Superior temporal gyrus (tissue), 1 donor: ENCODE data around the gene CARD9.

Experiments used
- DNase-seq: peaks from one replicate; pipeline ENCODE4 v3.0.0-alpha.2; 2016; ENCODE audit errors: extremely low spot score

CARD9 gene

GRCh38 chr9:136401173-136401922, 27.9 kb upstream of the CARD9 start:
- DNase-seq = no peak

- peak; percentile 84 for DNase-seq
These were observed 26.8 kb upstream of the CARD9 start, which contains the start of gene SNAPC4 for GRCh38 chr9:136400038-136400834. Gene SNAPC4 (minus strand): TSS chr9:136400170. CDS start chr9:136398428, 1,742 bp downstream.

DNA sequence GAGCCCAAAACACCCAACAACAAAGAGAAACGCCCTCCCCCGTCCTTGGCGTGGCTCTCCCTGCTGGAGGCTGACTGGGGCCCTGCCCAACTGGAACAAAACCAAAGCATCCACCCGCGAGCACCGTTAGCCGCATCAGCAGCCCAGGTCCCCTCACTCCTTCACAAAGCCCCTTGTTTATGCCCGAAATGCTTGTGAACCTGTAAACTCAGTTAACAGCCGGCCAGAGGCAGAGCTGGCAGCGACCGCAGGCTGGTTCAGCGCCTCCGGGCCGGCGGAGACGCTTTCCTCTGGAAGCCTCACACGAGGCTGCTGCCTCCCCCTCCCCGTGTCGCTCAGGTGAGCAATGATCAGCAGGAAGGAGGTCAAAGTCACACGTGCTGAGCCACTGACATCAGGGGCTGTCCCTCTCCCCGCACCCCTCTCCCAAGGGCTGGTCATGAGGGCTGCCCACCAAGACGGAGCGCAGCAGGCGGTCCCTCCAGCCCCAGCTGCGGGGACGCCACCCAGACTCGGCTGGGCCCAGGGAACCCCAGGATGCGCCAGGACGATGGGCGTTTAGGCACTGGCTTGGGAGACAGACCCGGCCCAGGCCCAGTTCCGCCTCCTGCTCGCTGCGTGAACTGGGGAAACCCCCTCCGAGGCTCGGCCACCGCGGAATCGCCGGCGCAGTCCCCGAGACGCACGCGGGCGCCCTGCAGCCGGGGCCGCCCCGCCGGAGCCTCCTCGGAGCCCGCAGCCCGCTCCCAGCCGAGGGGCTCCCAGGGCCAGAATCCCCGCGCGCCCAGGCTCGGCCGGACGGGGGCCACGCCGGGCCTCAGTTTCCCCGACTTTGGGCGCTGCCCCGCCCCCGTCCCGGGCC, 25.9 kb upstream of the CARD9 start:
- no peak for DNase-seq

DNA sequence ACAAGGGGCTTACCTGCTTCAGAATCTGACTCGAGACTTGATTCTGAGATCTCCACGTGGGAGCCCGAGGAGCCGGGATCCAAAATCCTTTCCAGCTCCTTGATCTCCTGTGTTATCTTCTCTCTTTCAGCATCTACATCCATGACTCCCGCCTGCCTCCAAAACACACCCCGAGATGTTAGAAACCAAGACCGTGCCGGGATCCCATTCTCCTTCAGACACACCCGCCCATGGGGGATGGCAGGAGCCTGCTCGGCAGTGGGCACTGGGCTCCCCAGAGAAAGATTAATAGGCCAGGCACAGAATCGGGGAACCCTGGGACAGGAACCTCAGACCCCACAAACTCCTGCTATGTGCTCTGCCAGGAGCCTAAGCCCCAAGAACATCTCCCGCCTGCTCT, 24.8 kb upstream of the CARD9 start:
- no peak for DNase-seq

DNA sequence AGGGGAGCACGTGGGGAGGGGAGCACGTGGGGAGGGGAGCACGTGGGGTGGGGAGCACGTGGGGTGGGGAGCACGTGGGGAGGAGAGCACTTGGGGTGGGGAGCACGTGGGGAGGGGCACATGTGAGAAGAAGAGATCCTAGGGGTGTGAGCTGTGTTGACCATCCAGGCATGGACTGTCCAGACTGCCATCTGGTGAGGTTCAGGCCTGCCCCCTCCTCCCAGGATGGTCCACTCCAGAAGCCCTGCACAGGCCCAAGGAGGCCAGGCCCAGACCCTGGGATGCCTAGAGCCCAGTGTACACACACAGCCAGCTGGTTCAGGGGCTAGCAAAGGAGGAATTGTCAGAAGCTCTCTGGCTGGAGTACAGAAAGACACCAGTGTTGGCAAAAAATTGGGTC, 24.2 kb upstream of the CARD9 start:
- DNase-seq = no peak

DNA sequence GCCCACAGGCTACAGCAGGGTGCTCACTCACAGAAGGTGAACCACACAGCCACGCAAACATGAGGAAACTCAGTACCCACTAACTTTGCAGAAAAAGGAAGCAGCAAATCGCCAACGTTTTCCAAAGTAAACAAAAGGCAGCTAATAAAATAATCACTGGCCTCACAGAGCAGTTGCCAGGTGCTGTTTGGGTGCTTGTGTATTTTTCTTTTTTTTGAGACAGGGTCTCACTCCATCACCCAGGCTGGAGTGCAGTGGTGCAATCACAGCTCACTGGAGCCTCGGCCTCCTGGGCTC, 22.7 kb upstream of the CARD9 start:
- DNase-seq = no peak

DNA sequence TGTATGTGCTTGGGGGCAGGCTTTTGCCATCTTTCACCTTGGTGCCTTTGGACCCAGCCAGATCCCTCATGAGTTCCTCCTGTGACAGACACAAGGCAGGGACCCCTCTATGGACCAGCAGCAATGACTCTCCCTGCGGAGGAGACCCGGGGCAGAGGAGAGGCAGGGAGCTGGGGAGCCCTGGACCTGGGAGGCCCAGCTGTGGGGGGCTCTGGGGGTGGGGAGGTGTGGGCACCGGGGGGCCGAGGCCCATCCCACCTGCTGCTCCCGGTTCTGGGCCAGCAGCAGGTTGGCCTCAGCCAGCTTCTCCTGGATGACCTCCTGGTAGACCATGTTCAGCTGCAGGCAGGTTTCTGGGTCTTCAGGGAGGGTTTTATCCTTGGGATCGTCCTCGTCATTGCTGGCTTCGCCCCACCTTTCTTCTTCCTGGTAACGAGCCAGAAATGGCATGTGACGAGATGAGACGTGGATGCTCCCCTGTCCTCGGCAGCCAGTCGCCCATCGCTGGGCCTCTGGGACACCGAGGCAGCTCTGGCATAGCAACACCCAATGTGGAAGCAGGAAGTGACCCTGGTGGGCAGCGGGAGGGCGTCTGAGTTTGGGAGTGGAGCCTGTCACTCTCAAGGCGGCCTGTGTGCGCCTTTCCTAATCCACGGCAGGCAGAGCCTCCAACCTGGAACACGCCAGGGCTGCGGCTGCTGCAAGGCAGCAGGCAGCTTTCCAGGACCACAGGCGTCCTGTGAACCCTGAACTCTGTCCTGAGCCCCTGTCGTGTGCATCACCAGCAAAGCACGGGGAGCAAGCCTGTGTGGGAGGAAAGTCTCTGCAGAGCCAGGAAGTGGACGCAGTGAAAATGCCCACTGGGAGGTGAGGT, 22.1 kb upstream of the CARD9 start:
- DNase-seq = no peak

- no peak for DNase-seq
These were observed 21.5 kb upstream of the CARD9 start for GRCh38 chr9:136395020-136395340.

DNA sequence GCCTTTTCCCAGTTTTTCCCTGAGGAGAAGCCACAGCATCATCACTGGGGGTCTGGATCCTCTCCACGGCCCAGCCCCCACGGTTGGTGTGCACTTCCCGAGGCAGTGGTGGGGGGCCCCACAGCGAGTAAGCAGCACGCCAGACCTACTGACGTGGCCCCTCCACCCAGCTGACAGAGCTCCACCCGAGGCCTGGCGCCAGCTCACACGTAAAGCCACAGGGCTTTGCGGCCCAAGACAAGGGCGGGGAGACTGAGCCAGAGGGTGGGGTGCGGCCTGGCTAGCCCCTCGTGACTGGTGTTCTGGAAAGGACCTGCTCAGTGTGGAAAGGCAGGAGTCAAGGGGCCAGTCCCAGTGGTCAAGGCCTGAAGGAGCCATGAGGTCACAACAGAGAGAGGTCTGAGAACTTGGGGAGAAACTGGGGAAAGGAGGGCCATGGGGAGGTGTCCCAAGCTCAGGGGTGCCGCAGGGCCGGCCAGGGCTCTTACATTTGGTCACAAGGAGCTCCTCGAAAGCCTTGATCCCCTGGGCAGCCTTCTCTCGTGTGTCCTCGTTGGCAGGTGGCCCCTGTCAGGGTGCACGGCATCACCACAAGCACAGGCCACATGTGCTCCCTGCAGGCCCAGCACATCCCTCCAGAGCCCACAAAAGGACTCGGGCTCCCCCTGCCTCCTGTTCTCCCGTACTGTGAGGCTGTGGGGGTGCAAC, 21.0 kb upstream of the CARD9 start:
- no peak for DNase-seq

DNA sequence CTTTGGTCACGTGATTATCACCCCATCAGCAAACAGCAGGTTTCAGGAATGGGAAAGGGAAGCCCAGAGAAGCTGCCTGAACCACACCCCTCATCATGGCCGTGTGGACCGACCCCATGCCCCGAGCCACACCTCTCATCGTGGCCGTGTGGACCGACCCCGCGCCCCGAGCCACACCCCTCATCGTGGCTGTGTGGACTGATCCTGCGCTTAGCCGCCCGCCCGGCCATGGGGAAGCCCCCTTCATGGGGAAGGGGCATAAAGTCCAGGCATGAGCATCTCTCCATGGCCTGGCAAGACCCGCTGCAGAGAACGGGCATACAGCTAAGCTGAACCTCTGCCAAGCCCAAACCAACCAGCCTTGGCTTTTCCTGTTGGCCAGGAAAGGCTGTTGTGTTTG, 20.1 kb upstream of the CARD9 start:
- DNase-seq = no peak

- DNase-seq = no peak
These were observed 19.3 kb upstream of the CARD9 start for GRCh38 chr9:136392538-136393449.

DNA sequence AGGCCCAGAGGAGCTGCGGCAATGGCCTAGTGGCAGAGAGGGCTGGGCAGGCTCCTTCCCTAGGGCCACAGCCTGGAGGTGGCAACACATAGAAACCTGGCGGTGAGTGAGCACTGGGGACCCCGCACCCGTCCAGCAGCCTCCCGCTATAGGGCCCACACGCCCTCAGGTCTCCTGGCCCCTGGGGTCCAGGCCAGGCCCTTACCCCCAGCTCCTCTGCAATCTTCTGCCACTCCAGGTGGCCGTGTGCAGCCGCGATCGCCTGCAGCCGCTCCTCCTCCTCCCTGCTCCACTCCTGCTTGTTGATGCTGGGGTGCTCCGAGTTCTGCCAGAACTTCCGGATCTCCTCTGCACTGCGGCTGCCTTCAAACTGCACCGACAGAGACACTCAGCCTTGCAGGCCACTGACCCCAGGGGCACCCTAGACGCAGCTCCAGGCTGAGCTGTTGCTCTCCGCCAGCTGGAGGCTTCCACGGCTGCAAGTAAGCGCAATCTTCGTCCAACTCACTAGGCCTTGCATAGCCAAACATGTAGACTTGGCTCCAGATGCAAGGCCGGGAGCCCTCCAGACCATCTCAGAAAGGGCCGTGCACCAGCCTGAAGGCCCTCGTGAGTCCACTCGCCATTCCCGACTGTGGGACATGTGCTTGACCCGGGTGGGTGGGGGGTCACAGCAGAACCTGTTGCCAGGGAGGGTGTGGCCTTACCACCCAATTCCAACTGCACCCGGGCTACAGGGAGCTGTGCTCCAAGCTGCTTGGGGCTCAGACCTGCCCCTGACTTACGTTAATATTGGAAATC, 18.5 kb upstream of the CARD9 start:
- DNase-seq = no peak

DNA sequence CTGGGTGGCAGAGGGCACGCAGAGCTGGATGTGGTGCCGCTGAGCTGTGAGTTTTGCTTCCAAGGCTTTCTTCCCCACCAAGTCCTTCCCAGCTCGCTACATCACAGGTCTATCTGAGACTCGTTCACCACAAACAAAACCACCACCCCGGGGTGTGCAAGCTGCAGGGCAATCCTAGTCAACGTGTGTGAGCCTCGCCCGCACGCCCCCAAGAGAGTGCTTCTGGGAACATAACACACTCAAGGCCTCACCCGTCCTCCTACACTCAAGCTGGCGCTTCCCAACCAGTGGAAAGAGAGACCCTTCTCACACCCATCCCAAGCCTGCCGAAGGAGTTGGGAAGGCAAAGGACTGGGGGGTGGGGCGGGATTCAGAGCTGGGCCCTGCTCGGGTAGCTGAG, 15.9 kb upstream of the CARD9 start:
- no peak for DNase-seq

GRCh38 chr9:136387217-136387616, 13.7 kb upstream of the CARD9 start:
- no peak for DNase-seq

- DNase-seq = no peak
These were observed 12.5 kb upstream of the CARD9 start for GRCh38 chr9:136386018-136386417.

GRCh38 chr9:136385015-136385414, 11.5 kb upstream of the CARD9 start:
- DNase-seq = no peak

- DNase-seq = no peak
These were observed 10.0 kb upstream of the CARD9 start for GRCh38 chr9:136383436-136383835.

DNA sequence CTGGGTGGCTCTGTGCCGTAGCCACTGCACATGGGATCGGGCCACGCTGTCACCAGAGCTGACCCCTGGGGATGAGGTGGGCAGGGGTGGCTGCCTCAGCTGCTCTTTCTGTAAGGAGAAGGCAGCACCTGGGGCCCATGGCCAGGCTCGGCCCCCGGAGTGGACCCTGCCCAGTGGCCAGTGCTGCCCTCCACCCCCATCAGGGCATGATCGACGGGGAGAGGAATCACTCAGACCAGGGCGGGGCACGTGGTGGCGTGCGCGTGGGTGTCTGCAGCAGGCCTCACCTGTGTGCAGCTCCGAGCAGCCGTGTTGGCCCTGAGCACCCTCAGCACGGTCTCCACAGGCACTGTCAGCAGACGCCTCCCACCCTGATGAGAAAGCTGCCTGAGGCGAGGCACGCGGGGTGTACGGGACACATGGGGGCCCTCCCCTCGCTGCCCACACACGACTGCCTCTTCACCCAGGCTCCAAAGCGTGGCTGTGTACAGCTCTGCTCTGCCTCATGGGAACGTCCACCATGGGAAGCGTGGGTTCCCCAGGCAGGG, 8.6 kb upstream of the CARD9 start:
- DNase-seq = no peak

DNA sequence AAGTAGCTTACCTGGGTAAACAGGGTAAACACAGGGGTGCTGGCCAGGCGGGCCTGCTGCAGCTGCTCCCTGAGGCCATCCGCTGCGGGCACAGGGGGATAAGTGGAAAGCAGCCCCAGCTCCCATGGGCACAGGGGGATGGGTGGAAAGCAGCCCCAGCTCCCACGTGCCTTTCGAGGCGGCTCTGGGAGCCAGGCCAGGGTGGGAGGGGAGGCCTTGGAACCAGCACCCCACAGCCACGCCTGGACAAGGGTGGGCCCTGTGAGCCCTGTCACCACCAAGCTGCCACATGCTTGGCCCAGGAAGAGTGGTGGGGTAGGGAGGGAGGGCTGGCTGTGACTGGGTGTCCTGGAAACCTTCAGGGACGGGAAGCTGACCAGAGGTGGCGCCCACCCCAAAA, 7.8 kb upstream of the CARD9 start:
- no peak for DNase-seq
